Urinary bladder (tissue), 4 donors: ENCODE data around the gene ACTL9. TPM values are rescaled to one million over a fixed set of nuclear protein-coding genes. Genes with fewer than 3 reads are reported as not detected.
"Not testable (repeated sequence)": the region's sequence is repeated elsewhere in the genome, so short reads cannot be mapped to it uniquely, and the experiment has no call there.

Source experiments
- DNase-seq: peaks from one replicate; pipeline ENCODE4 v3.0.0-alpha.2; 2015; ENCODE audit errors: extremely low spot score
- H3K27ac ChIP-seq: one replicate; pipeline ENCODE4 v1.5.1; 2013; ENCODE audit warnings: low read depth, mild to moderate bottlenecking, moderate library complexity
- H3K36me3 ChIP-seq: one replicate; pipeline ENCODE4 v1.6.1; 2013; ENCODE audit warnings: mild to moderate bottlenecking, moderate library complexity; ENCODE audit not compliant: insufficient read depth
- H3K4me1 ChIP-seq: one replicate; pipeline ENCODE4 v1.6.1; 2013; ENCODE audit warnings: mild to moderate bottlenecking, moderate library complexity; ENCODE audit not compliant: insufficient read depth
- H3K4me3 ChIP-seq: one replicate; pipeline ENCODE4 v1.5.1; 2013; ENCODE audit warnings: low read depth, low read length
- WGBS: extraction: QIAGEN DNeasy Blood & Tissue Kit; methylation state at CpG from one replicate; pipeline ENCODE4 v1.1.7; 2013; 5-methylcytosine and 5-hydroxymethylcytosine counted together
- polyA plus RNA-seq: library from polyadenylated mRNA; stranded (reverse); fragments of 200-250 nt; gene quantifications from one replicate; pipeline ENCODE4 v1.2.3, GENCODE V29; 2013
- total RNA-seq: library from RNA; depleted of rRNA; stranded (reverse); fragments of >200 nt; gene quantifications from one replicate; pipeline ENCODE4 v1.2.3, GENCODE V29; 2014
- donor health status: healthy with polysubstance abuse.
- donor health status: healthy.

ACTL9 gene
- total RNA-seq (not detected), polyA plus RNA-seq (not detected)

- DNase-seq = no peak
- no peak within 1 kb of the TSS for H3K27ac ChIP-seq
- no peaks in the 10 kb centered on the region for H3K36me3 ChIP-seq
- no peaks in the 10 kb centered on the region for H3K4me1 ChIP-seq
- H3K4me3 ChIP-seq = no peak within 1 kb of the TSS
- WGBS = 54% methylated on average over 23 of the region's 23 CpGs
These were observed at the start of gene ACTL9 for GRCh38 chr19:8698433-8699063. TSS of gene ACTL9 (minus strand) at chr19:8698795. CDS start at chr19:8698701, 94 bp downstream.

- not testable (repeated sequence) for H3K27ac ChIP-seq
These were observed 40.9 kb upstream of the ACTL9 start for GRCh38 chr19:8739291-8740065.

GRCh38 chr19:8738377-8738776 is 39.8 kb upstream of the ACTL9 start:
- Histone ChIP-seq H3K36me3 (no peaks in the 10 kb centered on the region), H3K4me3 (no peak overlapping the region), H3K4me1 (no peaks in the 10 kb centered on the region), H3K27ac (no peak overlapping the region)
- 79% methylated on average over 8 of the region's 8 CpGs for WGBS
- DNase-seq = no peak

More at GRCh38 chr19:8739291-8740065, 40.9 kb upstream of the ACTL9 start:
- not testable (repeated sequence) for H3K4me1 ChIP-seq, DNase-seq, H3K36me3 ChIP-seq, H3K4me3 ChIP-seq
- 92% methylated on average over 28 of the region's 55 CpGs for WGBS

GRCh38 chr19:8731428-8732169 is 33.0 kb upstream of the ACTL9 start:
- no peaks in the 10 kb centered on the region for H3K4me1 ChIP-seq
- no peak for DNase-seq
- no peak overlapping the region for H3K27ac ChIP-seq
- no peak overlapping the region for H3K4me3 ChIP-seq
- no peaks in the 10 kb centered on the region for H3K36me3 ChIP-seq
- WGBS = 68% methylated on average over 19 of the region's 19 CpGs

GRCh38 chr19:8724276-8724675 is 25.7 kb upstream of the ACTL9 start:
- Histone ChIP-seq H3K36me3 (no peaks in the 10 kb centered on the region), H3K27ac (no peak overlapping the region), H3K4me1 (no peaks in the 10 kb centered on the region), H3K4me3 (no peak overlapping the region)
- no peak for DNase-seq
- WGBS = 60% methylated on average over 3 of the region's 3 CpGs

- H3K4me3 ChIP-seq = no peak overlapping the region
- WGBS = 47% methylated on average over 2 of the region's 2 CpGs
- H3K4me1 ChIP-seq = no peaks in the 10 kb centered on the region
- H3K36me3 ChIP-seq = no peaks in the 10 kb centered on the region
- no peak for DNase-seq
- H3K27ac ChIP-seq = no peak overlapping the region
These were observed 23.4 kb upstream of the ACTL9 start for GRCh38 chr19:8722032-8722431.

- Histone ChIP-seq H3K36me3 (no peaks in the 10 kb centered on the region), H3K4me1 (no peaks in the 10 kb centered on the region), H3K4me3 (no peak within 1 kb of the TSS), H3K27ac (no peak within 1 kb of the TSS)
- DNase-seq = no peak
- 64% methylated on average over 1 of the region's 1 CpG for WGBS
These were observed 22.7 kb upstream of the ACTL9 start, which contains the start of gene OR2Z1 for GRCh38 chr19:8721334-8721733. TSS of gene OR2Z1 (plus strand) at chr19:8721634. CDS start at chr19:8731029, 9,395 bp downstream.

GRCh38 chr19:8710337-8710736 is 11.7 kb upstream of the ACTL9 start:
- not testable (repeated sequence) for H3K27ac ChIP-seq, DNase-seq, H3K4me1 ChIP-seq, H3K36me3 ChIP-seq, H3K4me3 ChIP-seq
- WGBS = 81% methylated on average over 7 of the region's 7 CpGs

- 34% methylated on average over 5 of the region's 5 CpGs for WGBS
- no peak overlapping the region for H3K27ac ChIP-seq
- H3K4me1 ChIP-seq = no peaks in the 10 kb centered on the region
- no peak for DNase-seq
- no peak overlapping the region for H3K4me3 ChIP-seq
- no peaks in the 10 kb centered on the region for H3K36me3 ChIP-seq
These were observed 7.1 kb upstream of the ACTL9 start for GRCh38 chr19:8705742-8706141.

GRCh38 chr19:8705304-8705703 is 6.7 kb upstream of the ACTL9 start:
- DNase-seq, H3K4me1 ChIP-seq, H3K36me3 ChIP-seq, H3K4me3 ChIP-seq, H3K27ac ChIP-seq: not testable (repeated sequence)
- WGBS = 78% methylated on average over 3 of the region's 3 CpGs

- WGBS = 49% methylated on average over 7 of the region's 7 CpGs
- no peak overlapping the region for H3K4me3 ChIP-seq
- no peak overlapping the region for H3K27ac ChIP-seq
- no peaks in the 10 kb centered on the region for H3K4me1 ChIP-seq
- no peaks in the 10 kb centered on the region for H3K36me3 ChIP-seq
- DNase-seq = no peak
These were observed 4.6 kb upstream of the ACTL9 start for GRCh38 chr19:8703223-8703622.

GRCh38 chr19:8702350-8702749 is 3.8 kb upstream of the ACTL9 start:
- Histone ChIP-seq H3K36me3 (no peaks in the 10 kb centered on the region), H3K4me3 (no peak overlapping the region), H3K4me1 (no peaks in the 10 kb centered on the region), H3K27ac (no peak overlapping the region)
- WGBS = 34% methylated on average over 5 of the region's 5 CpGs
- no peak for DNase-seq

GRCh38 chr19:8700956-8701355 is 2.4 kb upstream of the ACTL9 start:
- no peak for DNase-seq
- Histone ChIP-seq H3K4me1 (no peaks in the 10 kb centered on the region), H3K36me3 (no peaks in the 10 kb centered on the region), H3K27ac (no peak overlapping the region), H3K4me3 (no peak overlapping the region)
- 79% methylated on average over 2 of the region's 2 CpGs for WGBS

- Histone ChIP-seq H3K4me3 (no peak overlapping the region), H3K4me1 (no peaks in the 10 kb centered on the region), H3K27ac (no peak overlapping the region), H3K36me3 (no peaks in the 10 kb centered on the region)
- no peak for DNase-seq
These were observed 1.3 kb upstream of the ACTL9 start for GRCh38 chr19:8699908-8700307.
